Calu3 (cell line): ENCODE data around the gene RASGEF1B. TPM values are rescaled to one million over a fixed set of nuclear protein-coding genes. Genes with fewer than 3 reads are reported as not detected.
A peak's percentile ranks its signal among the peaks of the same experiment; 100 is the strongest.
"Not testable (repeated sequence)": the region's sequence is repeated elsewhere in the genome, so short reads cannot be mapped to it uniquely, and the experiment has no call there.

Experiments used
- BruUV-seq: library from RNA; stranded (reverse); fragments of 400-500 nt; replicated peaks from 2 replicates; lab custom pipeline; 2021; lab: Mats Ljungman, UMichigan
- CTCF ChIA-PET: fragments of 300-600 bp; sonication (Branson Sonifier 250); formaldehyde crosslinking; loops from one replicate; lab custom pipeline; 2022; ENCODE audit warnings: antibody characterized with exemption; lab: Charles Lee
- DNase-seq: peaks from one replicate; pipeline ENCODE4 v3.0.0; 2022
- H3K27ac Mint-ChIP-seq: one replicate; pipeline ENCODE4 v1.8.0; 2022; ENCODE audit warnings: mixed read lengths; ENCODE audit not compliant: unreplicated experiment
- H3K27me3 Mint-ChIP-seq: one replicate; pipeline ENCODE4 v1.8.0; 2022; ENCODE audit warnings: mixed read lengths; ENCODE audit not compliant: unreplicated experiment
- H3K36me3 Mint-ChIP-seq: one replicate; pipeline ENCODE4 v1.8.0; 2022; ENCODE audit warnings: mild to moderate bottlenecking, moderate library complexity, mixed read lengths; ENCODE audit not compliant: insufficient read depth, unreplicated experiment
- H3K4me1 Mint-ChIP-seq: one replicate; pipeline ENCODE4 v1.8.0; 2022; ENCODE audit warnings: mild to moderate bottlenecking, low read depth, mixed read lengths; ENCODE audit not compliant: unreplicated experiment
- H3K4me3 Mint-ChIP-seq: one replicate; pipeline ENCODE4 v1.8.0; 2022; ENCODE audit warnings: mild to moderate bottlenecking, low read depth, moderate library complexity, mixed read lengths; ENCODE audit not compliant: unreplicated experiment
- H3K9me3 Mint-ChIP-seq: one replicate; pipeline ENCODE4 v1.8.0; 2022; ENCODE audit warnings: low read depth, mixed read lengths; ENCODE audit not compliant: unreplicated experiment
- intact Hi-C: fragments of 100-400 bp; cut with micrococcal nuclease; formaldehyde crosslinking; loops from one replicate; pipeline ENCODE4 v1.10.0; 2022; ENCODE audit not compliant: unreplicated experiment
- total RNA-seq: library from RNA; stranded (reverse); gene quantifications from 2 replicates; pipeline ENCODE4 v1.2.3, GENCODE V29; 2022
- TF ChIP-seq, protein P1 (sequence below): fragments of 200-600 bp; IDR thresholded peaks from one replicate; pipeline ENCODE4 v1.8.0; 2022; ENCODE audit warnings: antibody characterized with exemption; ENCODE audit not compliant: unreplicated experiment

Gene RASGEF1B
- total RNA-seq, 1 experiment from 2014 or later: 33.8 TPM

- Mint-ChIP-seq H3K27me3 (no peaks in the 10 kb centered on the region), H3K4me3 (no peak overlapping the region), H3K36me3 (no peaks in the 10 kb centered on the region), H3K4me1 (peaks cover 29% of the 10 kb centered on the region), H3K27ac (no peak overlapping the region), H3K9me3 (no peaks in the 10 kb centered on the region)
- CTCF ChIA-PET: no interaction called here
- intact Hi-C loops: no loop called here
- no TSS peak for BruUV-seq
- TF ChIP-seq, protein P1, sequence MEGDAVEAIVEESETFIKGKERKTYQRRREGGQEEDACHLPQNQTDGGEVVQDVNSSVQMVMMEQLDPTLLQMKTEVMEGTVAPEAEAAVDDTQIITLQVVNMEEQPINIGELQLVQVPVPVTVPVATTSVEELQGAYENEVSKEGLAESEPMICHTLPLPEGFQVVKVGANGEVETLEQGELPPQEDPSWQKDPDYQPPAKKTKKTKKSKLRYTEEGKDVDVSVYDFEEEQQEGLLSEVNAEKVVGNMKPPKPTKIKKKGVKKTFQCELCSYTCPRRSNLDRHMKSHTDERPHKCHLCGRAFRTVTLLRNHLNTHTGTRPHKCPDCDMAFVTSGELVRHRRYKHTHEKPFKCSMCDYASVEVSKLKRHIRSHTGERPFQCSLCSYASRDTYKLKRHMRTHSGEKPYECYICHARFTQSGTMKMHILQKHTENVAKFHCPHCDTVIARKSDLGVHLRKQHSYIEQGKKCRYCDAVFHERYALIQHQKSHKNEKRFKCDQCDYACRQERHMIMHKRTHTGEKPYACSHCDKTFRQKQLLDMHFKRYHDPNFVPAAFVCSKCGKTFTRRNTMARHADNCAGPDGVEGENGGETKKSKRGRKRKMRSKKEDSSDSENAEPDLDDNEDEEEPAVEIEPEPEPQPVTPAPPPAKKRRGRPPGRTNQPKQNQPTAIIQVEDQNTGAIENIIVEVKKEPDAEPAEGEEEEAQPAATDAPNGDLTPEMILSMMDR: no peak
- no peak for DNase-seq
These were observed 10.6 kb upstream of the RASGEF1B start for GRCh38 chr4:81482326-81482725.

- H3K9me3 Mint-ChIP-seq: no peaks in the 10 kb centered on the region
- BruUV-seq: no TSS peak
- no peaks in the 10 kb centered on the region for H3K36me3 Mint-ChIP-seq
- no peak for DNase-seq
- H3K4me3 Mint-ChIP-seq: no peak overlapping the region
- CTCF ChIA-PET: no interaction called here
- TF ChIP-seq, protein P1: no peak
- H3K4me1 Mint-ChIP-seq: peaks cover 24% of the 10 kb centered on the region
- no peaks in the 10 kb centered on the region for H3K27me3 Mint-ChIP-seq
- H3K27ac Mint-ChIP-seq: peak overlapping the region; percentile 25
- intact Hi-C loops: no loop called here
These were observed 9.4 kb upstream of the RASGEF1B start for GRCh38 chr4:81481151-81481550.

- H3K36me3 Mint-ChIP-seq, DNase-seq, H3K27ac Mint-ChIP-seq, intact Hi-C loops, CTCF ChIA-PET, H3K9me3 Mint-ChIP-seq, BruUV-seq, H3K27me3 Mint-ChIP-seq, H3K4me3 Mint-ChIP-seq: not testable (repeated sequence)
- peaks cover 19% of the 10 kb centered on the region for H3K4me1 Mint-ChIP-seq
These were observed 7.9 kb upstream of the RASGEF1B start for GRCh38 chr4:81479573-81479972.

DNA sequence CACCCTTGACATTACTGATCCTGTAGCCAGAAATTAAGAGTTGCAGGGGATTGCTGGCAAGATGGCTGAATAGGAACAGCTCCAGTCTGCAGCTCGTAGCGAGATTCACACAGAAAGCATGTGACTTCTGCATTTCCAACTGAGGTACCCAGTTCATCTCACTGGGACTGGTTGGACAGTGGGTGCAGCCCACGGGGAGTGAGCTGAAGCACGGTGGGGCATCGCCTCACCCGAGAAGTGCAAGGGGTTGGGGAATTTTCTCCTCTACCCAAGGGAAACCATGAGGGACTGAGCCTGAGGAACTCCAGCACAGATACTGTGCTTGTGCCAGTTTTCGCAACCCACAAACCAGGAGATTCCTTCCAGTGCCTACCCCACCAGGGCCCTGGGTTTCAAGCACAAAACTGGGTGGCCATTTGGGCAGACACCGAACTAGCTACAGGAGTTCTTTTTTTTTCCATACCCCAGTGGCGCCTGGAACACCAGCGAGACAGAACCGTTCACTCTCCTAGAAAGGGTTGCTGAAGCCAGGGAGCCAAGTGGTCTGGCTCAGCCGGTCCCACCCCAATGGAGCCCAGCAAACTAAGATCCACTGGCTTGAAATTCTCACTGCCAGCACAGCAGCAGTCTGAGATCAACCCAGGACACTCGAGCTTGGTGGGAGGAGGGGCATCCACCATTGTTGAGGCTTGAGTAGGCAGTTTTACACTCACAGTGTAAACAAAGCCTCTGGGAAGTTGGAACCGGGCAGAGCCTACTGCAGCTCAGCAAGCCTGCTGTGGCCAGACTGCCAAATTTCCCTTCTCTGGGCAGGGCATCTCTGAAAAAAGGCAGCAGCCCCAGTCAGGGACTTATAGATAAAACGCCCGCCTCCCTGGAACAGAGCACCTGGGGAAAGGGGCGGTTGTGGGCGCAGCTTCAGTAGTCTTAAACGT is 1.9 kb upstream of the RASGEF1B start:
- intact Hi-C loops, BruUV-seq, DNase-seq, H3K9me3 Mint-ChIP-seq, H3K27me3 Mint-ChIP-seq: not testable (repeated sequence)
- Mint-ChIP-seq H3K4me1 (peaks cover 19% of the 10 kb centered on the region), H3K4me3 (peak overlapping the region; percentile 87), H3K27ac (peak overlapping the region; percentile 76), H3K36me3 (peaks cover 29% of the 10 kb centered on the region)
- CTCF ChIA-PET: interaction anchor here (4.6 kb wide), 1 partner anchor 371 kb away, joined by 17 read pairs; no protein-coding TSS in a partner anchor

DNA sequence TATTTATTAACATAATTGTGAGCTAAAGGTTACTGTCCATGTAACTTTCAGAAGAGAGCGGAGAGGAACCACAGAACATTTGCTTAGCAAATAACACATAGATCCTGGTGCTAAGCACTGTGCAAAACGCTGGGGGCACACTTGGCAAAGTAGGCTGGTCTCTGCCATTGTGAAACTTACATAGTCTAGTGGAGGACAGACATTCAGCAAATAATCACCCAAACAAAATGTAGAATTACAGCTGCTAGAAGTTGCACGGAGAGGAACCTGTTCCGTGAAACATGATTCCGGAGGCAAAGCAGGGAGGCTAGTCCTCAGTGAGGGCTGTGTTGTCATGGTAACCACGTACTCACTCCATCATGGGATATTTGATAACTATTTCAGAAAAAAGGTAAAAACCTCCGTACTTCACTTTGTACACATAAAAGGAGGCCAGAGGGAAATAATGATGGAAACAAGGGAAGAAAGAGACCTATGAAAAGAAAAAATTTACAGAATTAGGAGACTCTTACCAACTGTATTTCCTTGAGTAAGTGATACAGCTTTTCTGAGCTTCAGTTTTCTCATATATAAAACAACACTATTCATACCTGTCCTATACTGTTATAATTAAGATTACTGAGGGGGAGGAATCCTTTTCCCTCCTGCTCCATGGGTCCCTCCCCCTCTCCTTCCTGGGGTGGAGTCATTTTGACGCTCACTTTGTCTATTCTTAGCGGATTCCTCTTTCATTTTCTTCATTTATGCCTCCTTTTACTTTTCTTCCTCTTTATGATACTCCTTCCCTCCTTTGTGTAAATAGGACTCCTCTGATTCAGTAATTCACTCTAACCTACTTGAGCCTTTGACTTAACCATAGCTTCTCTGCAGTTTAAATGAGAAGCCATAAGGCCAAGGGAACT is 825 bp upstream of the RASGEF1B start:
- Mint-ChIP-seq H3K36me3 (peaks cover 29% of the 10 kb centered on the region), H3K4me1 (peaks cover 19% of the 10 kb centered on the region), H3K9me3 (no peaks in the 10 kb centered on the region), H3K27ac (peak overlapping the region; percentile 76), H3K27me3 (no peaks in the 10 kb centered on the region), H3K4me3 (peak overlapping the region; percentile 87)
- TF ChIP-seq, protein P1: no peak
- peak; percentile 40 for DNase-seq
- intact Hi-C loops: no loop called here
- CTCF ChIA-PET: interaction anchor here (1.0 to 4.6 kb wide), 2 partner anchors 20 to 372 kb away, joined by 5 to 17 read pairs; no protein-coding TSS in a partner anchor
- BruUV-seq: TSS peak; percentile 71
